HCT116 (cell line): ENCODE measurements around the gene CTXND1.

Source experiments
- CBX3 ChIP-seq: IDR thresholded peaks from 2 replicates; pipeline ENCODE4 v1.6.1; 2012; ENCODE audit warnings: low read depth
- CTCF ChIP-seq, 3 experiments: fragments of 200-600 bp in 1 of 3; sonication (generic) in 1 of 3; IDR thresholded peaks in 2 of 3; conservative IDR thresholded peaks in 1 of 3; 2 replicates each; pipeline ENCODE4 v1.5.1; 2012 to 2017; ENCODE audit warnings: low read depth in 2 of 3, low read length in 2 of 3, antibody characterized with exemption in 1 of 3, borderline replicate concordance in 1 of 3, control low read depth in 1 of 3, mild to moderate bottlenecking in 1 of 3, mixed read lengths in 1 of 3, mixed run types in 1 of 3, moderate library complexity in 1 of 3; ENCODE audit not compliant: insufficient read depth in 1 of 3
- JUND ChIP-seq: IDR thresholded peaks from 2 replicates; pipeline ENCODE4 v1.6.1; 2012
- MAX ChIP-seq: IDR thresholded peaks from 2 replicates; pipeline ENCODE4 v1.6.1; 2012
- POLR2A ChIP-seq: IDR thresholded peaks from 2 replicates; pipeline ENCODE4 v1.7.0; 2011; ENCODE audit warnings: borderline replicate concordance; ENCODE audit not compliant: insufficient read depth, insufficient read length; ENCODE audit errors: extremely low read depth
- POLR2AphosphoS5 ChIP-seq: IDR thresholded peaks from 2 replicates; pipeline ENCODE4 v1.6.1; 2011; ENCODE audit warnings: mild to moderate bottlenecking, low read depth, low read length, moderate library complexity
- SIN3A ChIP-seq: IDR thresholded peaks from 2 replicates; pipeline ENCODE4 v1.6.1; 2012; ENCODE audit warnings: low read depth
- SRF ChIP-seq: IDR thresholded peaks from 2 replicates; pipeline ENCODE4 v1.6.1; 2012; ENCODE audit warnings: low read depth

GRCh38 chr15:80264031-80264430 lies 12.0 kb upstream of the CTXND1 start:
- TF ChIP-seq POLR2AphosphoS5 = no peak
- no peak for TF ChIP-seq CTCF (IDR thresholded peaks at IDR 0.05 in 2 of 3, conservative IDR thresholded peaks at IDR 0.05 in 1 of 3; ENCODE audit: borderline replicate concordance in 1 of 3, insufficient read depth in 1 of 3, low read depth in 2 of 3, low read length in 2 of 3)
- no peak for TF ChIP-seq SRF
- TF ChIP-seq CBX3 = no peak
- no peak for TF ChIP-seq SIN3A
- no peak for TF ChIP-seq JUND
- TF ChIP-seq MAX = no peak
- no peak for TF ChIP-seq POLR2A
